Lower leg skin (tissue), 3 donors: ENCODE data around the gene USH1G.

Experiments used
- POLR2A ChIP-seq, 2 donors: fragments of 450-650 bp; IDR thresholded peaks; one replicate each; pipeline ENCODE4 v1.6.1; 2016 to 2017; ENCODE audit warnings: antibody characterized with exemption in 2 of 2, mild to moderate bottlenecking in 1 of 2, moderate library complexity in 1 of 2
- TF ChIP-seq, protein P1 (sequence below), 3 donors: fragments of 450-650 bp; IDR thresholded peaks; one replicate each; pipeline ENCODE4 v1.5.1; 2016; ENCODE audit warnings: antibody characterized with exemption in 3 of 3, mild to moderate bottlenecking in 3 of 3, moderate library complexity in 2 of 3

DNA sequence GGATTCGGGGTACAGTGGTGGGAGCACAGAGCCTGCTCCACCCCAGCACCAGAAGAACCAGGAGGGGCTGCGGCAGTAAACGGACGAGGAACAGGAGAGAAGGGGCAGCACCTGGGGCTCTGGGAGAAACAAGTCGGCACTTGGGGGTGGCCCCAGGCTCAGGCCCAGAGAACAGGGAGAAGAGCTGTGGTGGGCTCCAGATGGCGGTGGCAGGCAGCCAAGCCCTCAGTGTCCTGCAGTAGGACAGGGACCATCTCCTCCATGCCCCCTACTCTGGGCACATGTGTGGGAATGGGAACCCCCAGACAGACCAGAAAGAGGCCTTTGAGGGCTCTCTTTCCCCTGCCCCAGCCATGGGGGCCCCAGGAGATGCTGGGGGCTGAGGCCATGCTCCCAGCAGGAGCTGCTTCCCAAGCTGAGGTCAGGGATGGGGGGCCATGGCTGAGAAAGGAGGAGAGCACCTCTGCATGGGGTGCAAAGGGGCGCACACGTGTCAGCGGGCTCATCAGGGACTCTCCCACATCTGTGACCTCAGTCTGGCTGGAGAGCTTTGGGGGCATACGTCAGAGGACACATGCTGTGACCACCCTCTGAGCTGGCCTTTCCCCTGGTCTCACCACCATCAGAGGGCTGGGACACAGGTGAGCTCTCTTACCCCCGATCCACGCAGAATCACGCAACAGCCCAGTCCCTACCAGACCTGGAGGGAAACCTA, 6.8 kb downstream of the USH1G start:
- TF ChIP-seq, protein P1, sequence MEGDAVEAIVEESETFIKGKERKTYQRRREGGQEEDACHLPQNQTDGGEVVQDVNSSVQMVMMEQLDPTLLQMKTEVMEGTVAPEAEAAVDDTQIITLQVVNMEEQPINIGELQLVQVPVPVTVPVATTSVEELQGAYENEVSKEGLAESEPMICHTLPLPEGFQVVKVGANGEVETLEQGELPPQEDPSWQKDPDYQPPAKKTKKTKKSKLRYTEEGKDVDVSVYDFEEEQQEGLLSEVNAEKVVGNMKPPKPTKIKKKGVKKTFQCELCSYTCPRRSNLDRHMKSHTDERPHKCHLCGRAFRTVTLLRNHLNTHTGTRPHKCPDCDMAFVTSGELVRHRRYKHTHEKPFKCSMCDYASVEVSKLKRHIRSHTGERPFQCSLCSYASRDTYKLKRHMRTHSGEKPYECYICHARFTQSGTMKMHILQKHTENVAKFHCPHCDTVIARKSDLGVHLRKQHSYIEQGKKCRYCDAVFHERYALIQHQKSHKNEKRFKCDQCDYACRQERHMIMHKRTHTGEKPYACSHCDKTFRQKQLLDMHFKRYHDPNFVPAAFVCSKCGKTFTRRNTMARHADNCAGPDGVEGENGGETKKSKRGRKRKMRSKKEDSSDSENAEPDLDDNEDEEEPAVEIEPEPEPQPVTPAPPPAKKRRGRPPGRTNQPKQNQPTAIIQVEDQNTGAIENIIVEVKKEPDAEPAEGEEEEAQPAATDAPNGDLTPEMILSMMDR (IDR thresholded peaks at IDR 0.05), result no peak
- no peak for TF ChIP-seq POLR2A (IDR thresholded peaks at IDR 0.05)
